A549 (cell line): ENCODE results near the gene MED1.

Source experiments
- CBX8 ChIP-seq: fragments of 200-600 bp; sonication (generic); IDR thresholded peaks from 2 replicates; pipeline ENCODE4 v1.6.1; 2016
- EP300 ChIP-seq, 2 experiments: fragments of >200 bp; sonication (Bioruptor Twin); formaldehyde crosslinking; IDR thresholded peaks; 2 replicates in 1 of 2; 3 replicates in 1 of 2; pipeline ENCODE4 v1.6.1; 2016 to 2017
- KDM1A ChIP-seq: fragments of 200-600 bp; sonication (generic); IDR thresholded peaks from 2 replicates; pipeline ENCODE4 v1.6.1; 2016; ENCODE audit warnings: low read depth, mild to moderate bottlenecking
- KDM5A ChIP-seq: fragments of 200-600 bp; sonication (generic); IDR thresholded peaks from 2 replicates; pipeline ENCODE4 v1.6.1; 2016; ENCODE audit warnings: antibody characterized with exemption, mild to moderate bottlenecking
- TF ChIP-seq, protein P1 (sequence below): fragments of >200 bp; sonication (Bioruptor Twin); formaldehyde crosslinking; IDR thresholded peaks from 3 replicates; pipeline ENCODE4 v1.5.1; 2016

DNA sequence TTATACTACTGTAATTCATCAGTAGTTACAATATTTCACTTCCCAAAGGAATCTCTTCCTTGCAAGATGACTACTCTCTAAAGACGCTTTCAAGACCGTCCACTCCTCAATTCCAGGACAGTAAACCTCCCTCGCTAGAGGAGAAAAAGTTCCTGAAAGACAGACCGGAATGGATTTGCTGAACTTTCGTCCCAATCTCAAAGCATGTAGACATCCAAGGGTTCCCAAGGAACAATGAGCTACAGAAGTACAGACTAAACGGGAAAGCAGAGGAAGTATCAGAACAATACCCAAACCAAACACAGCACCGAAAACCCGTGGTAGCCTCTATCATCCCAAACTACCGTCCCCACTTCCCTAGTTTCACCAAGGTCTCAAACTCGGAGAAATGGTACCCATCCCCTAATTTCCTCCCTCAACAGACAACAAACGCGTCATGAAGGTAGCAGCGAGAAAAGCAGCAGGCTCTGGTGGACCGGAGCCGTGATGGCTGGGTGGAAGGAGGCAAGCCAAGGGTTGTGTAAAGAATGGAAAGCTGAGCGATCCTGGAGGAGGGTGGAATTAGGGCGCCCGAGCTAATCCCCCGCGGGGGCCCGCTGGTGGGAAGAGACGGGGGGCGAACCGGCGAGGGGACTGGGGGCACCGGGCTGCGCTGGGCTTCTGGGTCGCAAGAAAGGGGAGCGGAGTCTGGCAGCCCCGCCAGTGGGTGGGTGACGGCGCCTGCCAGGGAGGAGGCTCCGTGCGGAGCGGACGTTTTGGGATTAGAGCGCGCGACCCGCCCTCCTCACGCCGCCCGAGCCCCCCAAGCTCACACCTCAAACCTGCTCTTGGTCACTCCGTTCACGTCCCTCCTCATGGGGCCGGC is 50.3 kb downstream of the MED1 start:
- TF ChIP-seq EP300 (IDR thresholded peaks at IDR 0.05), result no peak
- TF ChIP-seq, protein P1, sequence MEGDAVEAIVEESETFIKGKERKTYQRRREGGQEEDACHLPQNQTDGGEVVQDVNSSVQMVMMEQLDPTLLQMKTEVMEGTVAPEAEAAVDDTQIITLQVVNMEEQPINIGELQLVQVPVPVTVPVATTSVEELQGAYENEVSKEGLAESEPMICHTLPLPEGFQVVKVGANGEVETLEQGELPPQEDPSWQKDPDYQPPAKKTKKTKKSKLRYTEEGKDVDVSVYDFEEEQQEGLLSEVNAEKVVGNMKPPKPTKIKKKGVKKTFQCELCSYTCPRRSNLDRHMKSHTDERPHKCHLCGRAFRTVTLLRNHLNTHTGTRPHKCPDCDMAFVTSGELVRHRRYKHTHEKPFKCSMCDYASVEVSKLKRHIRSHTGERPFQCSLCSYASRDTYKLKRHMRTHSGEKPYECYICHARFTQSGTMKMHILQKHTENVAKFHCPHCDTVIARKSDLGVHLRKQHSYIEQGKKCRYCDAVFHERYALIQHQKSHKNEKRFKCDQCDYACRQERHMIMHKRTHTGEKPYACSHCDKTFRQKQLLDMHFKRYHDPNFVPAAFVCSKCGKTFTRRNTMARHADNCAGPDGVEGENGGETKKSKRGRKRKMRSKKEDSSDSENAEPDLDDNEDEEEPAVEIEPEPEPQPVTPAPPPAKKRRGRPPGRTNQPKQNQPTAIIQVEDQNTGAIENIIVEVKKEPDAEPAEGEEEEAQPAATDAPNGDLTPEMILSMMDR, result no peak
- no peak for TF ChIP-seq KDM5A
- TF ChIP-seq CBX8, result no peak
- TF ChIP-seq KDM1A, result no peak
